Activated T-helper 1 cell treated with anti-CD3 and anti-CD28 coated beads, Interleukin-12 subunit alpha, Interleukin-12 subunit beta, Interleukin-2, Interleukin-4 antibody, amounts not matched to agents 30 ng/mL and 10 ng/mL and 1 ng/mL, durations not matched to agents 14 hours and 24 hours and 36 hours (primary cell): Measurements from ENCODE around the gene FAM200C. TPM values are rescaled to one million over a fixed set of nuclear protein-coding genes. Genes with fewer than 3 reads are reported as not detected.
A peak's percentile ranks its signal among the peaks of the same experiment; 100 is the strongest.
"Not testable (repeated sequence)": the region's sequence is repeated elsewhere in the genome, so short reads cannot be mapped to it uniquely, and the experiment has no call there.

Experiments used
- DNase-seq: peaks from one replicate; pipeline ENCODE4 v3.0.0; 2021; ENCODE audit warnings: low spot score
- H3K27ac Mint-ChIP-seq: one replicate; pipeline ENCODE4 v1.8.0; 2021; ENCODE audit warnings: mild to moderate bottlenecking, mixed read lengths
- H3K27me3 Mint-ChIP-seq: one replicate; pipeline ENCODE4 v1.8.0; 2022; ENCODE audit warnings: mild to moderate bottlenecking, moderate library complexity, mixed read lengths; ENCODE audit not compliant: insufficient read depth
- H3K36me3 Mint-ChIP-seq: one replicate; pipeline ENCODE4 v1.8.0; 2021; ENCODE audit warnings: low read depth, mixed read lengths
- H3K4me1 Mint-ChIP-seq: one replicate; pipeline ENCODE4 v1.8.0; 2021; ENCODE audit warnings: low read depth, mixed read lengths
- H3K4me3 Mint-ChIP-seq: one replicate; pipeline ENCODE4 v1.8.0; 2021; ENCODE audit warnings: mild to moderate bottlenecking, moderate library complexity, mixed read lengths
- H3K9me3 Mint-ChIP-seq: one replicate; pipeline ENCODE4 v1.8.0; 2021; ENCODE audit warnings: mixed read lengths
- intact Hi-C: fragments of 100-400 bp; cut with micrococcal nuclease; formaldehyde crosslinking; loops from one replicate; pipeline ENCODE4 v1.15.1; 2024
- total RNA-seq: library from RNA; stranded (reverse); gene quantifications from 2 replicates; pipeline ENCODE4 v1.2.3, GENCODE V29; 2022

The FAM200C gene
- total RNA-seq: 0.65 and 0.98 TPM in 2 replicates

DNA sequence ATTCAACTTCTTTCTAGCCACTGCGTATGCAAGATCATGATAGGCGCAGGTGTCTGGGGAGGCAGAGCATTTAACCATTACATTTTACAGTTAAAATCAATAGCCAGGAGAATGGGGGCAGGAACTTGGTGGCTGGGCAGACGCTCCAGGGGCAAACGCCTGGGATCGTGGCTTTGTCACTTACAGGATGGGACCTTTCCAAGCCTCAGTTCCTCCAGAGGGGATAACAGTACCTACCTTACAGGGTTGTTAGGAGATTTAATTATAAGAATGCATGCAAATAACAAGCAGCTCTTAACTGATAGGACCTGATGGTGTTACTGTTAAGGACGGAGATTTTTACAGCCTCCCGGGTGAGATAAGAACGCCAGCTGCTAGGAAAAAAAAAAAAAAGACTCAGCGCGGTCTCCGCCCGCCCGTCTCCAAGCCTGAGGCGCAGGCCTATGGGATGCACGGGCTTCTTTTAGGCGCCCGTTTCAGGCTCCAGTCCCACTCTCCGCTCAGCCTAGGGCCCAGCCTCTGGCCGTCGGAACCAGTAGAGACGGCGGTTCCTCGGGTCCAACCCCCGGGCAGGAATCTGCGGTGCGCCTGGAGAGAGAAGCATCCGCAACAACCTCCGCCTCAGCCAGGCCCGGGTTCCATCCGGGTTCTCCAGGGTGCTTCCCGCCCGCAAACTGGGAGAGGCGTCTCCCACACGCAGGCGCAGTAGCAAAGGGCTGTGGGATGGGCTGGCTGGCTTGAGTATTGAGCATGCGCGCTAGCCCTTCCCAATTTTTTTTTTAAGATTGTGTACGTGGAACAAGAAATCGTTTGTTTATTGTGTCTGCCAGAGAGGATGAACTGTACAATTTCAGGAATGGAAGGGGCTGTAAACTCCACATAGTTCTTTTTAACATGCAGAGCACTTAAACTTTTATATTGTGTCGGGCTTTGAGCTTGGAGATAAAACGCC lies at the start of gene FAM200C:
Gene FAM200C, minus strand, starts transcription at position 653 of the 952 bp plus-strand sequence. CDS start 4,564 bp downstream, outside the sequence.
- Mint-ChIP-seq H3K27ac (peak within 1 kb of the TSS; percentile 84), H3K9me3 (no peaks in the 10 kb centered on the region)

DNA sequence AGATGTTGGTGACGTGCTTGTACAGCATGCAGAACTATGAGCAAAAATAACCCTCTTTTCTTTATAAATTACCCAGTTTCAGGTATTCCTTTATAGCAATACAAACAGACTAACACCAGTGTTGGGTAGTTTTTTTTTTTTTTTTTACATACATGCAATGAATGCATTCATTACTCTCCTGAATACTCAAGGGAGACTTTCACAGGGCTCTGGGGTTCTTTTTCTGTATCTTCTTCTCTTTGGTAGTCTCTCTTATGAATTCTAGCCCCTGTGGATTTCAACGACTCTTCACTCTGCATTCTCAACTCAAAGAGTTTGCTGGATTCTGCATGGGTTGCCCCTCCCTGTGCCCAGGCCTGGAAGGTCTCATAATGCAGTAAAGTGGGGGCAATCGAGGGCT lies 49.6 kb upstream of the FAM200C start:
- Mint-ChIP-seq H3K9me3 (peaks cover 16% of the 10 kb centered on the region), H3K4me1 (peaks cover 71% of the 10 kb centered on the region), H3K36me3 (peaks cover 7% of the 10 kb centered on the region), H3K27ac (no peak overlapping the region), H3K4me3 (no peak overlapping the region), H3K27me3 (no peaks in the 10 kb centered on the region)
- intact Hi-C loops: no loop called here
- DNase-seq: no peak

More for the DNA sequence above, at the start of gene FAM200C:
- peaks cover 18% of the 10 kb centered on the region for H3K4me1 Mint-ChIP-seq
- peaks cover 18% of the 10 kb centered on the region for H3K36me3 Mint-ChIP-seq
- peak within 1 kb of the TSS; percentile 87 for H3K4me3 Mint-ChIP-seq
- DNase-seq: peak; percentile 74
- no peaks in the 10 kb centered on the region for H3K27me3 Mint-ChIP-seq
- intact Hi-C loops: loop anchor here (1.0 to 2.0 kb wide), 2 partner anchors 20 to 281 kb away; partner anchors contain the start of genes PWWP2A and SLU7

DNA sequence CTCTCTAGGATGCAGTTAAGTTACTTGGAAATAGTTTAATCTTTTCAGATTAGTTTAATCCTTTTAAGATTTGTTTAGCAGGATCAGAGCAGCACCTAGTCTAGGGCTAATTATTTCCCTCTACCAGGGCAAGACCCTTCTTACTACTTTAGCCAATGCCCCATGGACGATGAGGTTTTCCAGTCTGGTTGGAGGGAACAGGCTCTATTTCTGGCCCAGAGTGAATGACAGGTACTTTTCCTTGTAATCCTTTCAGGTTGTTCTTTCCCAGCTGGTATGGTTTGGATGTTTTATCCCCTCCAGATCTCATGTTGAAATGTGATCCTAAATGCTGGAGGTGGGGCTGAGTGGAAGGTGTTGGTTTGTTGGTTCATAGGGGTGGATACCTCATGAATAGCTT lies 49.0 kb upstream of the FAM200C start:
- peaks cover 2% of the 10 kb centered on the region for H3K27me3 Mint-ChIP-seq
- H3K4me1 Mint-ChIP-seq: peaks cover 72% of the 10 kb centered on the region
- H3K27ac Mint-ChIP-seq: no peak overlapping the region
- peaks cover 7% of the 10 kb centered on the region for H3K36me3 Mint-ChIP-seq
- no peak for DNase-seq
- peaks cover 18% of the 10 kb centered on the region for H3K9me3 Mint-ChIP-seq
- intact Hi-C loops: no loop called here
- H3K4me3 Mint-ChIP-seq: no peak overlapping the region

DNA sequence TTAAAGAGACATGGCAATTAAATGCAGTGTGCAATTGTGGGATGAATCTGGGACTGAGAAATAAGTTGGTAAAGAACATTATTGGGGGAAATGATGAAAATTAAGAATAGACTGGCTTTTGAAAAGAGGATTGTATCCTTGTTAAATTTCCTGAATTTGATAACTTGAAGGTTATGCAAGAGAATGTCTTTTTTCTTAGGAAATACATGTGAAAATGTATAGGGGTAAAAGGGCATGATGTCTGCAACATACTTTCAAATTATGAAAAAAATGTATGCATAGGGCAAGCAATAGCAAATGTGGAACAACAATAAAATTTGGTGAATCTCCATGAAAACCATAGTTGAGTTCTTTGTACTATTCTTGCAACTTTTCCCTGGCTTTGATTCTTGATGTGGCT lies 45.9 kb upstream of the FAM200C start:
- Mint-ChIP-seq H3K4me1 (peaks cover 74% of the 10 kb centered on the region), H3K9me3 (peaks cover 19% of the 10 kb centered on the region), H3K27me3 (peaks cover 2% of the 10 kb centered on the region), H3K36me3 (peaks cover 7% of the 10 kb centered on the region), H3K4me3 (no peak overlapping the region), H3K27ac (no peak overlapping the region)
- intact Hi-C loops: no loop called here
- no peak for DNase-seq

DNA sequence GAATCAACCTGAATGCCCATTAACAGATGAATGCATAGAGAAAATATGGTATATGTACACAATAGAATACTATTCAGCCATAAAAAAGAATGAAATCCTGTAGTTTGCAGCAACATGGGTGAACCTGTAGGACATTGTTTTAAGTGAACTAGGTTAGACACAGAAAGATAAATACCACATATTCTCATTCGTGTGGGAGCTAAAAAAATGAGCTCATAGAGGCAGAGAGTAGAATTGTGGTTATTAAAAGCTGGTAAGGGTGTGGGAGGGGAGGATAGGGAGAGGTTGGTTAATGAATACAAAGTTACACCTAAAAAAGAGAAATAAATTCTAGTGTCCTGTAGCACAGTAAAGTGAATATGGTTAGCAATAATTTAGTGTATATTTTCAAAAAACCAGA lies 45.3 kb upstream of the FAM200C start:
- intact Hi-C loops: no loop called here
- no peak for DNase-seq
- Mint-ChIP-seq H3K27ac (no peak overlapping the region), H3K9me3 (peaks cover 19% of the 10 kb centered on the region), H3K27me3 (peaks cover 2% of the 10 kb centered on the region), H3K4me1 (peaks cover 74% of the 10 kb centered on the region), H3K4me3 (no peak overlapping the region), H3K36me3 (peaks cover 7% of the 10 kb centered on the region)

DNA sequence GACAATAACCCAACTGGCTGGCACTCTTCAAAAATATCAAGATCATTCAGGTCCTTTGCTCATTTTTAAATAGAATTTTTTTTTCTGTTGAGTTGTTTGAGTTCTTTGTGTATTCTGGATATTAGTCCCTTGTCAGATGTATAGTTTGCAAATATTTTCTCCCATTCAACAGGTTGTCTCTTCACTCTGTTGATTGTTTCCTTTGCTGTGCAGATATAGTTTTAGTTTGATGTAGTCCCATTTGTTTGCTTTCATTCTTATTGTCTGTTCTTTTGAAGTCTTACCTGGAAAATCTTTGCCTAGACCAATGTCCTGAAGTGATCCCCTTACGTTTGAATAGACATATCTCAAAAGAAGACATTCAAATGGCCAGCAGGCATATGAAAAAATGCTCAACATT lies 44.6 kb upstream of the FAM200C start:
- peaks cover 69% of the 10 kb centered on the region for H3K4me1 Mint-ChIP-seq

DNA sequence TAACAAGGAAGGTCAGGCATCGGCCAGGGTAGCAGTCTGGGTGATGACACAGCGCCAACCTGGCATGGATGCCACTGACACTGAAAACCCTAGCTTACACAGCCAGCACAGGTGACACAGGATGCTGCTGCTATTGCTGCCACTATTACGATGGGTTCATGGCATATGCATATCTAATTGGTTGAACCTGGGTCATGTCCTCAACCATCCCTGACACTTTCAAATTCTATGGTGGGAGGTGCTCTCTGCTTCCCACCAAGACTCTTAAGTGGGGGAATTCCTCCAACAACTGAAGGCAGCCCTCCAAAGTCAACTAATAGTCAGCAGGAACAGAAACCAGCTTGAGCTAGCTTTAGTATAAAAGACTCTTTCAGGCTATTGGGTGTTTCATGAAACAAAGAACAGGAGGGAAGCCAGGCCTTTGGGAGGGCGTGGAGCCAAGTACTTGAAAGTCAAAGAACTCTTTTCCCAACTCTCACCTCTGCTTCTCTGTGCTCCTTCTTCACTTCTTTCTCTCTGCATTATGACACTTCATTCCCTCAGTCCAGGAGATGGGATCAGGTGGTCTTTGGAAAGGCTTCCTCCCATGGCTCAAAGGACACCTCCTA lies 43.1 kb upstream of the FAM200C start:
- peaks cover 2% of the 10 kb centered on the region for H3K27me3 Mint-ChIP-seq
- intact Hi-C loops: no loop called here
- no peak overlapping the region for H3K4me3 Mint-ChIP-seq
- no peak for DNase-seq
- peaks cover 9% of the 10 kb centered on the region for H3K9me3 Mint-ChIP-seq
- peaks cover 77% of the 10 kb centered on the region for H3K4me1 Mint-ChIP-seq
- peaks cover 4% of the 10 kb centered on the region for H3K36me3 Mint-ChIP-seq
- no peak overlapping the region for H3K27ac Mint-ChIP-seq

More for the DNA sequence above, 44.6 kb upstream of the FAM200C start:
- H3K9me3 Mint-ChIP-seq: peaks cover 13% of the 10 kb centered on the region
- peaks cover 5% of the 10 kb centered on the region for H3K36me3 Mint-ChIP-seq
- intact Hi-C loops: no loop called here
- no peak overlapping the region for H3K4me3 Mint-ChIP-seq
- peaks cover 2% of the 10 kb centered on the region for H3K27me3 Mint-ChIP-seq
- no peak overlapping the region for H3K27ac Mint-ChIP-seq
- no peak for DNase-seq

DNA sequence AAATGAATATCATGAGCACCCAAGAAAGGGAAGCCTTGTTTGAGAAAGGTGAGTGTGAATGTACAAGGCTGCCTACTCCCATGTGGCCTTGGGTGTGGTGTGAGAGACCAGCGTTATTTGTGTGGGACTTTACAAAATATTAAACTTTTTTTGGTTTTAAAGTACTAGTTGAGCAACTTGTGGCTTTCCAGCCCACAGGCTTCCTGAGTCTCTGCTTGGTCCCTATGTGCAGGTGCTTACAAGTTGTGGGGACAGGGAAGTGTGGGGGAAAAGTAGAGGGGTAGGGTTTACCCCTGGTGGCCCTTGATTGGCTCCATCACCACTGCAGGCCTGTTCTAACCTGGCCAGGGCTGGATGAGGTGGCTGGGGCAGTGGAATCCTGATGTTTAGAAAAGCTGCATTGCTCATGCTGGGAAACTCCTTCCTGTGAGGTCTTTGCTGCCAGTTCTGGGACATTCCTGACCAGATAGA lies 41.5 kb upstream of the FAM200C start:
- Mint-ChIP-seq H3K36me3 (no peaks in the 10 kb centered on the region), H3K9me3 (peaks cover 9% of the 10 kb centered on the region), H3K4me1 (peaks cover 81% of the 10 kb centered on the region), H3K4me3 (peak overlapping the region; percentile 23), H3K27me3 (peaks cover 5% of the 10 kb centered on the region), H3K27ac (peak overlapping the region; percentile 54)
- intact Hi-C loops: no loop called here
- no peak for DNase-seq

DNA sequence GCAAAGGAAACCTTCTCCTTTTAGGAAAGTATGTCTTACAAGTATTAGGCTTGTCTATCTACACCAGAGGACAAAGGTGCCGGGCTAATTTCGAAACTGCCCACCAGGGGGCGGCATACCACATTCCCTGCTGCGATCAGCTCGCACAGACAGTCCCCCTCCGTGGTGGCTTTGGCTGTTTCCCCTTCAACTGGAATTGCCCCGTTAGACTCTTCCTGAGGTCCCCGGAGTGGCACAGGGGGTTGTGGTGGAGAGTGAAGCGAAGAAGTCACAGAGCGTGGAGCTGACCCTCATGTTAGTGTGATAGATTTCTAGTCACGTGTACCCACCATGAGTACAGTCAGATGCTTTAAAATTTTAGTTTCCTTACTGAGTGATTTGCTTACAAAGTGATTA lies 39.3 kb upstream of the FAM200C start:
- peaks cover 5% of the 10 kb centered on the region for H3K27me3 Mint-ChIP-seq
- H3K36me3 Mint-ChIP-seq: no peaks in the 10 kb centered on the region
- intact Hi-C loops: loop anchor here (1.0 to 10.0 kb wide), 8 partner anchors 11 to 946 kb away; partner anchors contain the start of gene PTTG1
- peaks cover 3% of the 10 kb centered on the region for H3K9me3 Mint-ChIP-seq
- H3K4me3 Mint-ChIP-seq: peak overlapping the region; percentile 82
- H3K27ac Mint-ChIP-seq: peak overlapping the region; percentile 96
- peak; percentile 81 for DNase-seq
- peaks cover 74% of the 10 kb centered on the region for H3K4me1 Mint-ChIP-seq

DNA sequence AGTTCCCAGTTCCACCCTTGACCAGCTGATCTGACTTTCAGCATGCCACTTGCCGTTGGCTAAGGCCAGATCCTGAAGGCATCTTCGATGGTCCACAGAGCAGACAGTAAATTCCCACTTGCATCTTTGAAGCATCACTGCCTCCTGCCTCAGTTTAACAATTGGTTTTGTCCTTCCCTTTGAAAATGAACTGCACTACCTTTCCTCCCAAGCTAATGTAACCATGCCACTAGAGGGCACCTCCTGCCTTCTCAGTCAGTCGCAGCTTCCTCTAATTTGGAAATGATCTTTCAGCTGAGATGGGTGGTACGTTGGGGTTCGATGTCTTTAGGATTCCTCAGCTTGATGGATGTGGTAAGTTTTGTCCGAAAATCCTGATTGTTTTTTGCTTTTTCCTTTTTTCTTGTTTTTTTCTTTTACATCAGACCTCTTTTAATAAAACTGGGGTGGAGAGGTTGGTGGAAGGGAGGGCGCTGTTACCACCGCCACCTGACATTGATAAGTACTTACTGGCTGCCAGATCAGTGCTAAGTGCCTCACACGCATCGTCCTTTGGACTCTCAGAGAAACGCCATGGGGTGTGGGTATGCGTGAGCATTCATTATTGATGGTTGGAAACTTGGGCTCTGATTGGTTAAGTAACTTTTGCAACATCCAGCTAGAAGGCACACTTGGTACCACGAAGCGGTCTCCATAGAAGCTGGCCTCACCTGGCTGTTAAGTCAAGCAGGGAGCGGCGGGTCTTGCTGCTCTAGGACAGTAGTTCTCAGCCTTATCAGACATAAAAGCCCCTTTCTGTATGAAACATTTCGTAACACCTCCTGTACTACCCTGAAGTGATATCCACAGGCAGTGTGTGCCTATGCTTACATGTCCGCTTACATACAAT lies 38.7 kb upstream of the FAM200C start:
- peak; percentile 60 for DNase-seq
- Mint-ChIP-seq H3K27ac (peak overlapping the region; percentile 96), H3K9me3 (no peaks in the 10 kb centered on the region), H3K27me3 (peaks cover 3% of the 10 kb centered on the region), H3K36me3 (no peaks in the 10 kb centered on the region), H3K4me1 (peaks cover 67% of the 10 kb centered on the region), H3K4me3 (peak overlapping the region; percentile 82)
- intact Hi-C loops: loop anchor here (1.0 to 10.0 kb wide), 10 partner anchors 12 to 946 kb away; partner anchors contain the start of gene PTTG1

DNA sequence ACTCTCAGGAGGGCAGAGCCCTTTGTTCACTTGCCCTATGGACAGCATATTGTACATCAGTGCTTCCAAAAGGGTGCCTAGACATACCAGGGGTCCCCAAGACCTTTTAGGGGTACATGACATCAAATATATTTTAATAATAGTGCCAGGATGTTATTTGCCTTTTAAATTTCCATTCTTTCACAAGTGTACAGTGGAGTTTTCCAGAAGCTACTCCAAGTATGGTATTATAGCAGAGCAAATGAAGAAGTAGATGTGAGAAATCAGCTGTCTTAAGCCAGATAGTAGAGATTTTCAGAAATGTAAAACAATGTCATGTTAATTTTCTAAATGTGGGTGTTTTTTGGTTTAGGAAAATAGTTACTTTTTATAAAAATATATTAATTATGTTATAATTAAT lies 37.4 kb upstream of the FAM200C start:
- Mint-ChIP-seq H3K4me3 (no peak overlapping the region), H3K9me3 (no peaks in the 10 kb centered on the region), H3K36me3 (no peaks in the 10 kb centered on the region), H3K27ac (no peak overlapping the region), H3K27me3 (peaks cover 3% of the 10 kb centered on the region), H3K4me1 (peaks cover 55% of the 10 kb centered on the region)
- intact Hi-C loops: loop anchor here (5.0 to 10.0 kb wide), 3 partner anchors 220 to 948 kb away; no protein-coding TSS in a partner anchor
- DNase-seq: no peak

DNA sequence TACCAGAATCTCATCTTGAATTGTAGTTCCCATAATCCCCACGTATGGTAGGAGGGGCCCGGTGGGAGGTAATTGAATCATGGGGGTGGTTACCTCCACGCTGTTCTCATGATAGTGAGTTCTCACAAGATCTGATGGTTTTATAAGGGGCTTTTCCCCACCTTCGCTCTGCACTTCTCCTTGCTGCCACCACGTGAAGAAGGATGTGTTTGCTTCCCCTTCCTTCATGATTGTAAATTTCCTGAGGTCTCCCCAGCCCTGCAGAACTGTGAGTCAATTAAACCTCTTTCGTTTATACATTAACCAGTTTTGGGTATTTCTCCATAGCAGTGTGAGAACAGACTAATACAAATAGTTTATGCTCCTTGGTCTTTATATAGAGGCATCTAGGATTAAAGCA lies 36.8 kb upstream of the FAM200C start:
- not testable (repeated sequence) for H3K36me3 Mint-ChIP-seq, H3K4me3 Mint-ChIP-seq, DNase-seq, H3K27me3 Mint-ChIP-seq, H3K9me3 Mint-ChIP-seq, H3K27ac Mint-ChIP-seq
- intact Hi-C loops: loop anchor here (5.0 to 10.0 kb wide), 3 partner anchors 221 to 948 kb away; no protein-coding TSS in a partner anchor
- H3K4me1 Mint-ChIP-seq: peaks cover 49% of the 10 kb centered on the region
